SK-N-SH treated with all-trans-retinoic acid at 6 μM for 48 hours (cell line): ENCODE data around the gene CDC42EP1.

Source experiments
- ATAC-seq: fragments of 200-7000 bp; cut with Tn5 transposase; 3 replicates; pipeline ENCODE4 v1.9.1; 2020; ENCODE audit warnings: mild to moderate bottlenecking, moderate library complexity
- ARNTL ChIP-seq: fragments of 450-650 bp; formaldehyde crosslinking; IDR thresholded peaks from 2 replicates; pipeline ENCODE4 v1.5.0; 2020; ENCODE audit warnings: low read depth, mild to moderate bottlenecking, moderate library complexity, borderline replicate concordance
- BACH2 ChIP-seq: fragments of 250-450 bp; sonication (Bioruptor Pico); IDR thresholded peaks from 2 replicates; pipeline ENCODE4 v1.9.0; 2021; ENCODE audit warnings: mild to moderate bottlenecking, borderline replicate concordance
- CREB5 ChIP-seq: fragments of 250-450 bp; sonication (Bioruptor Pico); IDR thresholded peaks from 2 replicates; pipeline ENCODE4 v1.5.1; 2020; ENCODE audit warnings: low read depth, mild to moderate bottlenecking, moderate library complexity
- CSDC2 ChIP-seq: fragments of 250-450 bp; sonication (Bioruptor Pico); IDR thresholded peaks from 2 replicates; pipeline ENCODE4 v1.5.0; 2020; ENCODE audit warnings: mild to moderate bottlenecking, moderate library complexity
- CSRNP3 ChIP-seq: fragments of 250-450 bp; sonication (Bioruptor Pico); IDR thresholded peaks from 2 replicates; pipeline ENCODE4 v1.5.1; 2021; ENCODE audit warnings: mild to moderate bottlenecking, moderate library complexity
- ESRRG ChIP-seq: fragments of 250-450 bp; sonication (Bioruptor Pico); IDR thresholded peaks from 2 replicates; pipeline ENCODE4 v1.6.1; 2021; ENCODE audit warnings: mild to moderate bottlenecking
- GLIS3 ChIP-seq: fragments of 250-450 bp; sonication (Bioruptor Pico); IDR thresholded peaks from 2 replicates; pipeline ENCODE4 v1.5.0; 2020; ENCODE audit warnings: mild to moderate bottlenecking, moderate library complexity
- ISL1 ChIP-seq: fragments of 250-450 bp; sonication (Bioruptor Pico); IDR thresholded peaks from 2 replicates; pipeline ENCODE4 v2.1.2; 2022; ENCODE audit warnings: mild to moderate bottlenecking, moderate library complexity
- OSR1 ChIP-seq: fragments of 250-450 bp; sonication (Bioruptor Pico); IDR thresholded peaks from 2 replicates; pipeline ENCODE4 v1.8.0; 2022; ENCODE audit warnings: moderate library complexity, mild to moderate bottlenecking, inconsistent platforms
- PATZ1 ChIP-seq: fragments of 250-450 bp; sonication (Bioruptor Pico); IDR thresholded peaks from 2 replicates; pipeline ENCODE4 v1.8.0; 2020; ENCODE audit warnings: mild to moderate bottlenecking, moderate library complexity, borderline replicate concordance
- POU6F1 ChIP-seq: fragments of 250-450 bp; sonication (Bioruptor Pico); IDR thresholded peaks from 2 replicates; pipeline ENCODE4 v1.8.0; 2021; ENCODE audit warnings: low read depth, mild to moderate bottlenecking, moderate library complexity, borderline replicate concordance
- PPARA ChIP-seq: fragments of 250-450 bp; sonication (Bioruptor Pico); IDR thresholded peaks from 2 replicates; pipeline ENCODE4 v1.5.0; 2020; ENCODE audit warnings: mild to moderate bottlenecking, borderline replicate concordance
- RARB ChIP-seq: fragments of 250-450 bp; sonication (Bioruptor Pico); IDR thresholded peaks from 2 replicates; pipeline ENCODE4 v1.8.0; 2021; ENCODE audit warnings: mild to moderate bottlenecking, moderate library complexity
- SNAI2 ChIP-seq: fragments of 250-450 bp; sonication (Bioruptor Pico); IDR thresholded peaks from 2 replicates; pipeline ENCODE4 v1.5.0; 2020; ENCODE audit warnings: mild to moderate bottlenecking, moderate library complexity
- TCF4 ChIP-seq: fragments of 250-450 bp; sonication (Bioruptor Pico); IDR thresholded peaks from 2 replicates; pipeline ENCODE4 v1.8.0; 2021; ENCODE audit warnings: mild to moderate bottlenecking, moderate library complexity, borderline replicate concordance
- TOX ChIP-seq: fragments of 250-450 bp; sonication (Bioruptor Pico); IDR thresholded peaks from 2 replicates; pipeline ENCODE4 v1.8.0; 2021; ENCODE audit warnings: mild to moderate bottlenecking, moderate library complexity, borderline replicate concordance
- ZC3H10 ChIP-seq: fragments of 250-450 bp; sonication (Bioruptor Pico); IDR thresholded peaks from 2 replicates; pipeline ENCODE4 v1.5.1; 2021; ENCODE audit warnings: mild to moderate bottlenecking, moderate library complexity
- ZFP3 ChIP-seq: fragments of 250-450 bp; sonication (Bioruptor Pico); IDR thresholded peaks from 2 replicates; pipeline ENCODE4 v1.5.0; 2020; ENCODE audit warnings: mild to moderate bottlenecking, moderate library complexity
- ZFP30 ChIP-seq: fragments of 450-650 bp; formaldehyde crosslinking; IDR thresholded peaks from 2 replicates; pipeline ENCODE4 v1.5.0; 2022; ENCODE audit warnings: mild to moderate bottlenecking, moderate library complexity
- ZNF565 ChIP-seq: fragments of 450-650 bp; formaldehyde crosslinking; conservative IDR thresholded peaks from 2 replicates; pipeline ENCODE4 v1.5.0; 2020; ENCODE audit warnings: low read depth, mild to moderate bottlenecking, moderate library complexity
- ZNF70 ChIP-seq: fragments of 450-650 bp; formaldehyde crosslinking; IDR thresholded peaks from 2 replicates; pipeline ENCODE4 v1.5.0; 2020; ENCODE audit warnings: mild to moderate bottlenecking, moderate library complexity
- ZNF8 ChIP-seq: fragments of 450-650 bp; formaldehyde crosslinking; IDR thresholded peaks from 2 replicates; pipeline ENCODE4 v1.5.0; 2020; ENCODE audit warnings: mild to moderate bottlenecking, moderate library complexity

Gene CDC42EP1

GRCh38 chr22:37544955-37545702, 15.2 kb upstream of the CDC42EP1 start (continued):
- TF ChIP-seq ISL1 (CRISPR knock-in tag) (no peak), ZFP3 (CRISPR knock-in tag) (no peak), ESRRG (CRISPR knock-in tag) (no peak), TCF4 (CRISPR knock-in tag) (no peak), ZNF8 (CRISPR knock-in tag) (no peak), CSRNP3 (no peak), ZNF565 (CRISPR knock-in tag) (no peak), ZC3H10 (CRISPR knock-in tag) (no peak), OSR1 (no peak), ZNF70 (CRISPR knock-in tag) (no peak), ARNTL (no peak), GLIS3 (no peak)

GRCh38 chr22:37545703-37546436, 14.4 kb upstream of the CDC42EP1 start:
- ATAC-seq = peak; percentile 53
- TF ChIP-seq PATZ1 (CRISPR knock-in tag) (peak; percentile 43; the same call in 1 of the 2 replicates), CSDC2 (CRISPR knock-in tag) (no peak)

GRCh38 chr22:37546437-37547250, 13.6 kb upstream of the CDC42EP1 start:
- ATAC-seq = peak; percentile 6; the same call in 1 of the 3 replicates
- TF ChIP-seq ZNF565 (CRISPR knock-in tag) = no peak
- TF ChIP-seq BACH2 (CRISPR knock-in tag) = no peak
- TF ChIP-seq ESRRG (CRISPR knock-in tag) = no peak
- TF ChIP-seq TOX = no peak
- TF ChIP-seq RARB (CRISPR knock-in tag) = no peak
- no peak for TF ChIP-seq CSRNP3
- TF ChIP-seq CSDC2 (CRISPR knock-in tag) = no peak
- no peak for TF ChIP-seq ZNF8 (CRISPR knock-in tag)
- no peak for TF ChIP-seq PPARA (CRISPR knock-in tag)
- no peak for TF ChIP-seq ARNTL

GRCh38 chr22:37547251-37547741, 13.0 kb upstream of the CDC42EP1 start:
- no peak for ATAC-seq
- TF ChIP-seq PATZ1 (CRISPR knock-in tag) (no peak), TOX (no peak), POU6F1 (no peak), CSDC2 (CRISPR knock-in tag) (no peak), RARB (CRISPR knock-in tag) (no peak), ESRRG (CRISPR knock-in tag) (no peak), TCF4 (CRISPR knock-in tag) (no peak), BACH2 (CRISPR knock-in tag) (no peak), ISL1 (CRISPR knock-in tag) (no peak), ZFP3 (CRISPR knock-in tag) (no peak), ZNF70 (CRISPR knock-in tag) (no peak), ZFP30 (CRISPR knock-in tag) (no peak), CREB5 (CRISPR knock-in tag) (no peak), SNAI2 (no peak), ZNF8 (CRISPR knock-in tag) (no peak), ZC3H10 (CRISPR knock-in tag) (no peak)
